ENCODE measurements around the gene PEAK1.

Gene PEAK1

DNA sequence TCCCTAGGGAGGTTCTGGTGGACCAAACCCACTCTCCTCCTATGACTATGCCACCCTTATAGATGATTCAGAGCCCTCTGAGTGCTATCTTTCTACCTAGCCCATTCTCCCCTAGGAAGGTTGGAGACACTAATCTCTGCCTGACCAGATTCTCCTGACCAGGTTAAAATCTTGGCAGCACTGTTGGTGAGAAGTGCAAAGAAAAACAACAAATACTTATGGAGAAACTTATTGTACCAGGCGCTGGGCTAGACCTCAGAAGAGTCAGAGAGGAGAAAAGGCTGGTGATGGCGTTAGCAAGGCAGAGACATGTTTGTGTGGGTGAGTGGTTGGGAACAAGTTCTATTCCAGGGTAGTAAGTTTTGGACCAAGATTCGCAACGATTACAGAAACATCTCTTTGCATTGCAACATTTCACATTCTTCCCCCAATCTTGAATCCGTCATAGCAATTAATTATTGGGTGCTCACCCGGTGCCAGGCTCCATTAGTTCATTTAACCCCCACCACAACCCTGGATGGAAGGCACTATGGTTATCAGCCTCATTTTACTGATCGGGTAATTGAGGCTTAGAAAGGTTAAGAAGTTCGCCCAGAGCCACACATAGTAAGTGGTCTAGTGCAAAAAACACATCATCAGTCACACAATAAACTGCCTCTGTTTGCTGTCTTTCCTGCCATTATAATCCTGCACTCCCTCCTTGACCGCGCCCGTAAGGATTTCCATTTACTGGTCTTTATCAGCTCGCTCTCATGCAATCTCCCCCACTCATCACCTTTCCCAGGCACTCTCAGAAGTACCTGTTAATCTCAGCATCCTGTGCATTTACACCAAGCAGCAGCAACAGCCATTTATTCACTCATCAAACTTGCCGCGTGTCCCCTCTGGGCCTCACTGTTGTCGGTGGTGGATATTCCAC, 348.3 kb downstream of the PEAK1 start:
- intact Hi-C loops (cut with DNase I): no loop called here
- DNase-seq: peak in 1 of 10 donors; percentile 22

DNA sequence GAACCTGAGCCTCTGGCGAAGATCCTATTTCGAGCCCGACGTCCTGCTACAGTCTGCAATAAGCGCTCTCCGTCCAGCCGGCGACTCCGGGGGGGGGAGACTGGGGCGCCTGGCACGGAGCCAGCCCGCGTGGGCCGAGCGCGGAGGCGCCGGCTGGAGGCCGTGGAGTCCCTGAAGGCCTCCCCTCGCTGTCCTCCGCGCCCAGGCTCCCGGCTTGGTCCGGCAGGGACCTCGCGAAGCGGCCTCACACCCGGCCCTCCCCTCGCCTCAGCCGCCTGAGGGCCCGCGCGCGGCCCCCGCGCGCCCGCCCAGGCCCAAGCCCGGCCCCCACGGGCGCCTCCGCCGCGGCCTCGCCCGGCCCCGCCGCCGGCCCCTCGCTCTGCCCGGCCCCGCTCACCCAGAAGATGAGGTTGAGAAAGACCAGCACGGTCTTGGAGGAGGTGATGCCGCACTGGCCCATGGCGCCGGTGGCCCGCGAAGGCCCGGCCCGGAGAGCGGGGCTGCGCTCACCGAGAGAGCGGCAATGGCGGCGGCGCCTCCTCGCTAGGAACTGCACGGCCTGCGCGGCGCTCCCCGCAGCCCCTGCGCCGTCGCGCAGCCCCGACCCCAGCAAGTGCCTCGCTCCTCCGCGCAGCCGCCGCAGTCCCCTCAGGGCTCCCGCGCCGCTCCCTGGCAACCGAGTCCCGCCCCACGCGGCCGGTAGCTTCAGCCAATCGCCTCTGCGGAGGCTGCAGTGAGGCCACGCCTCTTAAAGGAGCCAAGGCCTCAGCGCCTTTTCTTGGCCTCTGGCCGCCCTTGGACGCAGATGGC, 349.2 kb downstream of the PEAK1 start, which contains the start of gene TSPAN3:
Gene TSPAN3 (minus strand): TSS at position 615 of the 810 bp plus-strand sequence. CDS start 155 bp downstream, at position 460.
- peak; percentile 91 to 99 (median 94) for DNase-seq
- intact Hi-C loops (cut with DNase I): no loop called here

DNA sequence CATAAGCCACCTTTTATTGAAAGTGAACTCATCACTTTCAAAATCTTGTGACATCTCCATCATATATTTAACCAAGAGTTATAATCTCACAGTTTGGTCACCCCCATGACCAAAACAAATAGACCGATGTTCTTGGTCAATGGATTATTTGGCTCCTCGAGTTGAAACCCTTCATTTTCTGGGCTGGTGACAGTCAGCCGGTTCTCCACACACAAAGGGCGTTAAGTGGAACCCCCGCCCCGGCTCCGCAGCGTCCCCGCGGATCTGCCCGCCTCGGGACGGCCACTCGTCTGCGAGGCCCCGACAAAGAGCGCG, 349.8 kb downstream of the PEAK1 start:
- intact Hi-C loops (cut with DNase I): no loop called here
- DNase-seq: no peak

DNA sequence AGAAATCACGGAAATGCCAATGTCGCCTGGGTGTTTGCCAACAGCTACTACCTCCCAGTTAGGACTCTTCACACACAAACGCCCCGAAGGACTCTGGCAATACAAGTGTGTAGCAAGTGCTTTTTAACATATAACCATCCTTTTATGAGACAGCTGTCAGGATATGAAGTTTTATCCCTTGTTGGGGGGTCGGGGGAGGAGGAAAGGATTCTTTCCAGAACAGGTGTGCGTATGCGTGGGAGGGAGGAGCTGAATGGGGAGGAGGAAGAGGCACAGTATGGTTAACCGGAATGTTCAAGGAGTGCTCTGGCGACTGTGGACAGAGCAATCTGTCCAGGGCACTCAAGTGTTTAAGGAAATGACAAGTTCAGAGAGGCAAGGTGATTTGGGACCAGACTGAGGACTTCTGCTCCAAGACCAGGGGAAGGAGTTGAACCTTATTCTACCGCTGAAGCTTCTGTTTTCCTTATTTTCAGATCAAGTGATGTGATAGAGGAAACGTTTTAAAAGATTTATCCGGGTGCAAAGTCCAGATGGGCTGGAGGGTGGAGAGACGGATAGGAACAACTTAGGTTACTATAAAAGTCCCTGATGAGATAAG, 350.3 kb downstream of the PEAK1 start:
- no peak for DNase-seq
- intact Hi-C loops (cut with DNase I): no loop called here

DNA sequence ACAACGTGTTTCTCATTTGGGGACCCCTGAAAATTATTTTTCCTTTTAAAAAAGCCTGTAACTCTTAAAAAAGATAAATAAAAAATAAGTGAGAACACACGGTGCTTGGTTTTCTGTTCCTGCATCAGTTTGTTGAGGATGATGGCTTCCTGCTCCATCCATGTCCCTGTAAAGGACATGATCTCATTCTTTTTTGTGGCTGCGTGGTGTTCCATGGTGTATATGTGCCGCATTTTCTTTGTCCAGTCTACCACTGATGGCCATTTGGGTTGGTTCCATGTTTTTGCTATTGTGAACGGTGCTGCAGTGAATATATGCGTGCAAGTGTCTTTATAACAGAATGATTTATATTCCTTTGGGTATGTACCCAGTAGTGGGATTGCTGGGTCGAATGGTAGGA, 351.3 kb downstream of the PEAK1 start:
- no peak for DNase-seq
- intact Hi-C loops (cut with DNase I): no loop called here

DNA sequence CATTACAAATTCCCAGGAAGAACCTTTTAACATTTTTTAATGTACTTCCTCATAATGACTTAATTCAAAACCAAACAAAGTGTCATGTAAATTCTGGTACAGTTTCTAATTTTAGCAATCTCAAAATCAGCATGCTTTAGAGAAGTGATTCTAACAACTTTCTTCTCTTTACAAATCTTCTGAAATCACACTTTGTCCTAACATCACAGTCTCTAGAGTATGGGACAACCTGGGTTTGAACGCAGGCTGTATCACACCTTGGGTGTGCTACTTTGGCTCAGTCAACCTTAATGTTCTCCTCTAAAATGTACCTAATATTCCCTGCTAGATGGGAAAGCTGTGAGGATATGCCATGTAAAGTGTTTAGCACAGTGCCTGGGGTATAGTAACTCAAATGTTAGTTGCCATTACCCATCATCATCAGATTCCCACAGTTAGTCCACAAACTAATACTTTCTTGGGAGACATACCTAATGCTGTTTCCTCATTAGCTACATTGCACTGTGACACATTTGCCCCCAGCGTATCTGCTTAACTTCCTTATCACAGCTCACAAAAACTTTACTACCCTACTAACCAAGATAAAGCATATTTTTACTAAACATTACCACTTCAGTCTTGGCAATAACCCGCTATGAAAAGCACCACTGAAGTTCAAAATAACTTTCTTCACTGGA, 352.1 kb downstream of the PEAK1 start:
- intact Hi-C loops (cut with DNase I): no loop called here
- no peak for DNase-seq

DNA sequence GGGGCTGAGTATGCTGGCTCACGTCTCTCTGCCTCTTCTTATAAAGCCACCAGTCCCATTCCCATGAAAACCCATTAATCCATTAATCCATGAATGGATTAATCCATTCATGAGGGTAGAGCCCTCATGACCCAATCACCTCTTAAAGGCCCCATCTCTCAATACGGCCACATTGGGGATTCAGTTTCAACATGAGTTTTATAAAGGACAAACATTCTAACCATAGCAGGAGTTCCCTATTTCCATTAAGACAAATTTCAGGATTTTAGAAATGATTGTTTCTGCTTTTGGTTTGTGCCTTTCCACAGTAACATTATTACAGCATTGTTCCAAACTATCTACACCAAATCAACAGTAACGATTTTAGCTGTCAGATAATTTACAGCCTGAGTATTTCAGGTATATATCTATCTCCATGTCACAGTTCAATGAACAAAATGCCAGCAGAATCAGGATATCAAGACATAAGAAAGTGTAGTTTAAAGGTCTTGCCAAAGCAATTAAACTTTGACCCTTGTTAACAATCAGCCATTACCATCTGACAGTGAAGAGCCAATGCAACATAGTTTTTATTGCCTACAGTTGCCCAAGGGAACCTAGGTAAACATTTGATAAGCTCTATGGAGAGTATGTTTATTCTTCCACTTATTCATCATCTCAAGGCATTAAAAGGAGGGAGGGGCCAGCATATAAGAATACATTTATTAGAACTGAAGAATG, 352.8 kb downstream of the PEAK1 start:
- DNase-seq: no peak
- intact Hi-C loops (cut with DNase I): no loop called here

DNA sequence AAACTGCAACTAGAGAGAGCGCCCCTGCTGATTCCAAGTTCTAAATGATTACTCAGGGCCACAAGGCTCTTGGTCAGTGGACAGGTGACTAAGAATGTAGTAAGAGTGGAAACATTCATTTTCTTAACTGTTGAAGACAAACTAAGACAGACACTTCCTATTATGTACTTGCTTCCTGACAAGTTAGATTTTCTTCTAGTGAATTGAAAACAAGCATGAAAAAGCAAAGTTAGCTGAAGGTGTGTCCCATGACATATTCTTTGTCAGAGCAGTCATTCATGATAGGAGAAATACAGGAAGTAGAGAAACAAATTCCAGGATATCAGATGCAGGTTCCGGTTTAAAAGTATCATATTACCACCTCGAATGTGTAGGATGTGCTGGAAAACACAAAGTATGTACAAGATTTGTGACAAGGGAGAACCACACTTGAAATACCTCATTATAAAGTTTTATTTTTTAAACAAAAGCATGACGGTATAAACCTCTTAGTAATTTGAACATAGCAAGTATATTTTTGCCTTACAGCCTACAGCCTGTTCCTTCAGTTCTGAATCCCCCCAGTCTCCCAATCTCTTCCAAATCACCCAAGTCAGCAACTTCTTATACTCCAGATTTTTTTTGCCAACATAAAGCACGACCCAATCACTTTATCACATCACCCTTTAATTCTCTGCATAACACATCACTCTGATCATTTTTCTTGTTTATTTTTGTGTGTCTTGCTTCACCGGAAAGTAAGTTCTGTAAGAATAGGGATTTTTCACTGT, 355.2 kb downstream of the PEAK1 start:
- intact Hi-C loops (cut with DNase I): no loop called here
- DNase-seq: no peak

DNA sequence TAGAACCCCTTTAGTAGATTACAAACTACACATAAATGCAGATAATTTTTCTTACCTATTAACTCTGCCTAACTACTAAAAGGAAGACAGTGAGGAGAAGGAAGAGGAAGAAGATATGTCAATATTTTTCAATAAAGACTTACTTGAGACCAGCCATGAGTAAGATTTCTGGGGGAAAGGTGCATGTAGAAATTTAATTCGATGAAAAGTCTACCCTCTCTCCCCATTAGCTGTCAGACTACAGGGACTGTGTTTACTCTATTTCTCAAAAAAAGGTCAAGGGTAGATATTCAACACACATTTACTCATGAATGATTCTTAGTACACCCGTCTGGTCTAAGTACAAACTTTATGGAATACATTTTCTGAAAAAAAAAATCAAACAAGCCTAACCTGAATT, 355.8 kb downstream of the PEAK1 start:
- no peak for DNase-seq
- intact Hi-C loops (cut with DNase I): no loop called here

DNA sequence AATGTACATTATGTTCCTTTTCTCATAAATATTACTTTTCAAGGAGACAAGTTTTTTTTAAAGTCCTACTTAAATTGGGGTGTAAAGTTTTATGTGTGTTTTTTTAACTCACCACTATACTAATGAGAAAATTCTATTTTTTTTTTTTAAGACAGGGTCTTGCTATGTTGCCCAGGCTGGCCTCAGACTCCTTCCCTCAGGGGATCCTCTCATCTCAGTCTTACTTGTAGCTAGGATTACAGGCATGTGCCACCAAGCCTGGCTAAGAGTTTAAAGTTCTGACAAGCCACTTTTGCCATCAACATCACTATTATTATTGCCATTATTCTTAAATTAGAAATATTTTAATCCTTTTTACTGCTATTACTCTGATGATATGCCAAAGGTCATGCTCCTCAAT, 356.7 kb downstream of the PEAK1 start:
- intact Hi-C loops (cut with DNase I): no loop called here
- no peak for DNase-seq

DNA sequence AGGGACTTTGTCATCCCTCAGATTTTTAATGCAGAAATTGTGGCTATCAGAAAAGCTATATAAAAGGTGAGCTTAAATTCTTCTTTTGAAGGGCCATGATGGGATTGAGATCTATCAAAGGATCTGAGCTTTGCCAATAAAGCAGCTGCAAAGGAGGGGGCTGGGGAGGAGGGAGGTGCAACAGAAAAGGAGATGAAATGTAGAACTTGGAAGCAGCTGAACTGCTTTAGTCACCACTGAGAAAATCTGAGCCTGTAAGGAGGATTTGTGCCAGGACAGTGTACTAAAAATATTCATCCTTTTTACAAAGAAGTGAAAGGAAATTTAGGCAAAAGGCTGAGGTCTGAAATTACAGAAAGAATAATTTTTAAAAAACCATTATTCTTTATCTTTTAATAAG, 359.4 kb downstream of the PEAK1 start:
- intact Hi-C loops (cut with DNase I): no loop called here
- peak in 3 of 10 donors; percentile 34 to 60 (median 59) for DNase-seq

DNA sequence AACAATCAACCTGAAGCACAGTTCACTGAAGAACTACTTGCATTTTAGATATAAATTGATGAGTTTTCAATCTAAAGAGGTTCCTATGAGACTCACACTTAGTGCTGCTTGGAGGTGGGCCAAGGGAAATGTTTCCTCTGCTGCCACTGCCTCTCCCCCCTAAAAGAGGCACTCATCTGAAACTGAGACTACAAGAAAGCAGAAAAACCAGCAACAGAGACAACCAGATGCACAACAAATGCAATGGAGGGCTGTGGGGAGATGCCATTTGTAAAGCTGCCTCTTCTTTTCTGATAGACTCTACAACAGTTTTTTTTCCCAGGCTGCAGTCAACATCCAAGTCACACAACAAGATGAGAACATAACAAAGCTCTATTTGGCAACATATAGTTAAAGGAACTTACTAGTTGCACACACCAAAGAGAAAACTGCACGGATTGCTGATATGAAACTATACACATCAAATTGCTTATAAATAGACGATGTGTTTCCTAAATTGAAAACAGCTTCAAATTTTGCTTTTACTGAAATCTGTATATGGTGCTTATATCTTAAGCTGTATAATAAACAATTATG, 360.0 kb downstream of the PEAK1 start:
- intact Hi-C loops (cut with DNase I): no loop called here
- no peak for DNase-seq

DNA sequence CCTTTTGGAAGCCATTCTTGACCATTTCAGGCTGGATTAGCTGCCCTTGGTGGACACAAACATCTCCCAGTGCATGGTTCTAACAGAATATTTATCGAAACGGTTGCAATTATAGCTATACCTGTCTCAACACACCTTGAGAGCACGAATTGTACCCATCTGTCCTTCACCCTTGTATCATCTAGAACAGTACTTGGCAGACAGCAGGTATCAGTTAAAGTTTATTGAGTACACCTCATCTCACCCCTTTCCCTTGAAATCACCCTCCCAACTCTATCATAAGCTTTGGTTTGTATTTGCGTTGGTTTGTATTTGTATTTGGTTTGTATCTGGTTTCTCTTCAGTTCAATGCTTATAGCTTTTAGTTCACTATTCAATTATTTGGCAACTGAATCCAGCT, 361.4 kb downstream of the PEAK1 start:
- intact Hi-C loops (cut with DNase I): no loop called here

DNA sequence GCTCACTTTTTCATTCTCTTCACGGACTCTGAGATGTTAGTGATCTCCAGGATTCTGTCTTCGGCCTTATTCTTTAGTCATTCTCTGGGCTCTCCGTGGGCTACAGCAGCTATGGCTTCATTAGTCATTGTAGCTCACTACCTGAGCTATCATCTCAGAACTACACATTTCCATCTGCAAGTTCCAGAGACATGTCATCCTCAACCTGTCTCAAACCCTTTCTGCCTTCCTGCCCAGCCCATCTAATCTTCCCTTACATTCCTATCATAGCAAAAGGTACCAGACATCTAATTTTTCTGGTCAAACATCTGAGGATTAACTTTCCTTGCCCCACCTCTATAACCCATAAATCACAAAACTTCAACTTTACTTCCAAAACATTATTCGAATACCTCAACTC, 362.2 kb downstream of the PEAK1 start:
- no peak for DNase-seq
- intact Hi-C loops (cut with DNase I): no loop called here

More for the DNA sequence above, 361.4 kb downstream of the PEAK1 start:
- no peak for DNase-seq

DNA sequence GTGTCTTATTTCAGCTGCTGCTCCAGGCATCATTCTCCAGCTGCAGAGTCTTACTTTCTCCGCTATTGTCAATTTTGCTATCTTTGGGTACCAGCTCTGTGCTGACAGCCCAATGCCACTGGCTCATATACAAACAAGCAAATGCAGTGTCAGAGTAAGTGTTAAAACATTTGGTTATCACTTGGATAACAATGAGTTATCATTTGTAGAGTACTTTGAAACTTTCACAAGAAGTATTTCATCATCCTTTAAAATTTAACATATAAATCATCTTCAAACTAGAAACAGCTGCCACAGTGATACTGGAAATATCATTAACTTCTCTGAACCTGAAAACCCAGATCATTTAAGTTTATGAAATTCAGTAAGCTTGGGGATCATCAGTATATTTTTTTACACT, 362.8 kb downstream of the PEAK1 start:
- no peak for DNase-seq
- intact Hi-C loops (cut with DNase I): no loop called here

DNA sequence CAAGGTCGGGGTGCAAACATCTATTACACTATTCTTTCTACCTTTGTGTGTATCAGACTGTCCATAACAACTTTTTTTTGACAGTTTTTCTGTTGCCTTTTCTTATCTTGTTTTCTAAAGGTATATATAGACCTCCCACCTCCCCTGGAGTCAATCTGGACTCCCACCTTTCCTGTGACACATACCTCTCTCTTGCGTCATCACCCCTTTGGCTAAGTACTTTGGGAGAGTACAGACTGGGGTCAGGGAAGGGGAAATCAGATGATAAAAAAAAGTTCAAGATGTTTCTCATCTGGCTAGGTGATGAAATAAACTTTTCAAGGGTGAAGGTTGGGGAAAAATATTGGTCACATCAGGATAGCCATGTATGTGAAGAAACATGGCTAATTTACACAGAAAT, 366.2 kb downstream of the PEAK1 start:
- no peak for DNase-seq
- intact Hi-C loops (cut with DNase I): no loop called here

DNA sequence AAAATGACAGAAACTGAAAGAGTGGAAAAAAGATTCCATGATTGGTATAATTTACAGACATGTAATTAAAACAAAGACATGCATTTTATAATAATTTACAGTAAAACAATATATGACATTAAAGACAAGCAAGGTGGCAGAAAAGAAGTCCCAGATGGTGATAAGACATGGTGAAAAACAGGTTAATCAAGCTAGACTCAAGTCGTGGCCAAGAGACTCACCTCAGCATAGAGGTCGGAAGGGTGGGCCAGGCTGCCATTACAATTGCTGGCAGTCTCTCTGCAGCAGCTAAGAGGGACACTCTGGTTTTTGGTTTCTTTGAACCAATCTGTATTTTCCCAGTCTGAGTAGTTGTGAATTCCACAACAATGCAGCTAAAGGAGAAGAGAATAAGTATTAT, 367.3 kb downstream of the PEAK1 start:
- no peak for DNase-seq
- intact Hi-C loops (cut with DNase I): no loop called here

Measured in posterior cingulate gyrus (tissue), 11 donors.